Endothelial cell of umbilical vein (primary cell): Measurements from ENCODE around the gene ARL3. TPM values are rescaled to one million over a fixed set of nuclear protein-coding genes. Genes with fewer than 3 reads are reported as not detected.

Experiments used
- BruUV-seq: library from RNA; stranded (reverse); fragments of 400-500 nt; replicated peaks from 2 replicates; lab custom pipeline; 2021; lab: Mats Ljungman, UMichigan
- CTCF ChIA-PET: fragments of 300-600, 350-600 bp; sonication (Branson Sonifier 250); formaldehyde crosslinking; loops from one replicate; lab custom pipeline; 2021; ENCODE audit warnings: antibody characterized with exemption, inconsistent platforms; lab: Charles Lee
- POLR2A ChIA-PET: fragments of 300-600, 350-600 bp; sonication (Branson Sonifier 250); formaldehyde crosslinking; loops from one replicate; lab custom pipeline; 2021; ENCODE audit warnings: antibody characterized with exemption, inconsistent platforms; lab: Charles Lee
- DNase-seq: peaks from one replicate; pipeline ENCODE4 v3.0.0-alpha.2; 2011; ENCODE audit warnings: low read depth, low spot score
- FAIRE-seq: peaks from 2 replicates; lab custom pipeline; 2011; peaks lifted over from hg19 to GRCh38; lab: Jason Lieb, UNC
- H2AFZ ChIP-seq: 2 replicates; pipeline ENCODE4 v1.6.0; 2012; ENCODE audit warnings: low read depth, low read length, control low read depth, inconsistent platforms
- H3K27ac ChIP-seq: 2 replicates; pipeline ENCODE4 v1.5.1; 2011; ENCODE audit warnings: low read depth, mild to moderate bottlenecking, control low read depth, low read length, moderate library complexity; ENCODE audit not compliant: insufficient read depth
- H3K27me3 ChIP-seq, 2 experiments: 2 replicates each; pipeline versions ENCODE4 v1.6.0 to v1.6.1; 2011; ENCODE audit warnings: low read length in 2 of 2, mixed read lengths in 1 of 2; ENCODE audit not compliant: control insufficient read depth in 2 of 2, insufficient read depth in 2 of 2
- H3K36me3 ChIP-seq, 2 experiments: 2 replicates in 1 of 2; 3 replicates in 1 of 2; pipeline ENCODE4 v1.5.1; 2011; ENCODE audit warnings: low read length in 2 of 2, mild to moderate bottlenecking in 1 of 2, moderate library complexity in 1 of 2; ENCODE audit not compliant: control insufficient read depth in 2 of 2, insufficient read depth in 2 of 2; ENCODE audit errors: extremely low read depth in 1 of 2
- H3K4me1 ChIP-seq: 3 replicates; pipeline ENCODE4 v1.5.1; 2011; ENCODE audit warnings: mild to moderate bottlenecking, low read length; ENCODE audit not compliant: control insufficient read depth, insufficient read depth; ENCODE audit errors: extremely low read depth
- H3K4me2 ChIP-seq: 2 replicates; pipeline ENCODE4 v1.6.1; 2011; ENCODE audit warnings: low read length, control low read depth, mixed read lengths; ENCODE audit not compliant: insufficient read depth
- H3K4me3 ChIP-seq, 3 experiments: fragments of 200-600 bp in 1 of 3; sonication (generic), shearing (Covaris generic) in 1 of 3; replicated peaks in 1 of 3; 2 replicates each; pipeline ENCODE4 v1.5.1; 2011 to 2016; ENCODE audit warnings: control low read depth in 3 of 3, low read length in 3 of 3, mild to moderate bottlenecking in 2 of 3, inconsistent platforms in 1 of 3, low read depth in 1 of 3, moderate library complexity in 1 of 3; ENCODE audit not compliant: insufficient read depth in 1 of 3
- H3K79me2 ChIP-seq: 2 replicates; pipeline ENCODE4 v1.6.0; 2012; ENCODE audit warnings: low read length, inconsistent platforms; ENCODE audit not compliant: control insufficient read depth, insufficient read depth
- H3K9ac ChIP-seq: replicated peaks from 2 replicates; pipeline ENCODE3; 2011; ENCODE audit warnings: low read length, control low read depth; ENCODE audit not compliant: insufficient read depth; ENCODE audit errors: extremely low read depth
- H3K9me1 ChIP-seq: replicated peaks from 3 replicates; pipeline ENCODE4 v1.6.0; 2011; ENCODE audit warnings: mild to moderate bottlenecking, low read length; ENCODE audit not compliant: control insufficient read depth, insufficient read depth; ENCODE audit errors: extremely low read depth
- H3K9me3 ChIP-seq: replicated peaks from 2 replicates; pipeline ENCODE4 v1.5.1; 2012; ENCODE audit warnings: low read length, inconsistent platforms; ENCODE audit not compliant: control insufficient read depth, insufficient read depth
- H4K20me1 ChIP-seq: replicated peaks from 2 replicates; pipeline ENCODE3; 2011; ENCODE audit warnings: mild to moderate bottlenecking, low read length; ENCODE audit not compliant: control insufficient read depth, insufficient read depth; ENCODE audit errors: extremely low read depth
- EZH2 ChIP-seq: IDR thresholded peaks from 2 replicates; pipeline ENCODE4 v1.6.1; 2012; ENCODE audit warnings: borderline replicate concordance, low read depth, mild to moderate bottlenecking, moderate library complexity, low read length, inconsistent platforms; ENCODE audit not compliant: severe bottlenecking
- FOS ChIP-seq: IDR thresholded peaks from 2 replicates; pipeline ENCODE4 v1.6.1; 2011; ENCODE audit warnings: mild to moderate bottlenecking, low read length, moderate library complexity, borderline replicate concordance; ENCODE audit not compliant: insufficient read depth
- GATA2 ChIP-seq: IDR thresholded peaks from 2 replicates; pipeline ENCODE4 v1.7.0; 2011; ENCODE audit warnings: low read depth, mild to moderate bottlenecking, moderate library complexity, mixed read lengths, low read length; ENCODE audit not compliant: insufficient read length, insufficient read depth
- JUN ChIP-seq: IDR thresholded peaks from 2 replicates; pipeline ENCODE4 v1.6.1; 2011; ENCODE audit warnings: borderline replicate concordance, low read depth; ENCODE audit not compliant: insufficient read length, insufficient read depth
- MAX ChIP-seq: IDR thresholded peaks from 2 replicates; pipeline ENCODE4 v1.6.1; 2011; ENCODE audit not compliant: insufficient read depth, insufficient read length
- MYC ChIP-seq: IDR thresholded peaks from one replicate; pipeline ENCODE4 v1.6.1; 2011; ENCODE audit warnings: mild to moderate bottlenecking, low read depth, low read length
- POLR2A ChIP-seq: IDR thresholded peaks from 2 replicates; pipeline ENCODE4 v1.6.1; 2012; ENCODE audit warnings: low read depth, mild to moderate bottlenecking, control low read depth, low read length
- POLR2AphosphoS5 ChIP-seq: IDR thresholded peaks from 2 replicates; pipeline ENCODE4 v1.6.1; 2012; ENCODE audit warnings: low read depth, mild to moderate bottlenecking, control low read depth, low read length, moderate library complexity; ENCODE audit not compliant: insufficient read depth
- dilution Hi-C: fragments of 300-500 bp; cut with MboI; formaldehyde crosslinking; loops from one replicate; pipeline ENCODE4 v1.15.0; 2019; ENCODE audit warnings: low sequenced_read_pairs; ENCODE audit not compliant: extremely low pct_ligation_motif_present
- intact Hi-C: fragments of 100-400 bp; cut with micrococcal nuclease; formaldehyde crosslinking; loops from one replicate; pipeline ENCODE4 v1.10.0; 2022
- polyA plus RNA-seq, 4 experiments: library from polyadenylated mRNA; depleted of rRNA in 3 of 4; stranded (reverse) in 3 of 4; unstranded in 1 of 4; fragments of >200 nt; gene quantifications; 2 replicates each; pipeline versions ENCODE4 v1.2.1 to v1.2.3, GENCODE V29; 2011 to 2012; ENCODE audit warnings: missing spikeins in 1 of 4
- total RNA-seq: library from RNA; stranded (reverse); gene quantifications from 2 replicates; pipeline ENCODE4 v1.2.3, GENCODE V29; 2021
- TF ChIP-seq, protein P1 (sequence below), 2 donors: IDR thresholded peaks; 1 replicate in 1 of 2; 2 replicates in 1 of 2; pipeline ENCODE4 v1.5.1; 2011; ENCODE audit warnings: low read length in 2 of 2, mild to moderate bottlenecking in 2 of 2, moderate library complexity in 2 of 2, control low read depth in 1 of 2, inconsistent platforms in 1 of 2, low read depth in 1 of 2; ENCODE audit not compliant: insufficient read depth in 1 of 2; ENCODE audit errors: extremely low read depth in 1 of 2

The ARL3 gene
- total and polyA plus RNA-seq, 2 donors (not counting 3 experiments of a cell fraction or from before 2014, with no cell fraction given), result 6.6 to 11.0 TPM

- peak overlapping the region; percentile 79 for H3K27ac ChIP-seq
- peak overlapping the region; percentile 56 to 68 (median 62) for H3K4me3 ChIP-seq
- no peak overlapping the region for H2AFZ ChIP-seq
- peak overlapping the region; percentile 88 for H3K9ac ChIP-seq
- peak; percentile 85 for DNase-seq
- H3K27me3 ChIP-seq, result no peaks in the 10 kb centered on the region
- peak; percentile 19 for TF ChIP-seq POLR2AphosphoS5
- peak; percentile 10 for TF ChIP-seq FOS
- TF ChIP-seq GATA2, result no peak
- intact Hi-C loops (loop anchor here (5.0 kb wide), 1 partner anchor 223 kb away; the partner anchor contains the start of gene FBXL15), dilution Hi-C loops (no loop called here)
- no peaks in the 10 kb centered on the region for H4K20me1 ChIP-seq
- ChIA-PET CTCF (interaction anchor here (0.6 to 6.9 kb wide), 19 partner anchors 10 to 142 kb away, joined by 3 to 110 read pairs (median 8); partner anchors contain the start of genes ACTR1A and SUFU), POLR2A (interaction anchor here (0.6 to 2.6 kb wide), 4 partner anchors 42 to 143 kb away, joined by 4 to 8 read pairs (median 6); partner anchors contain the start of gene ACTR1A)
- no TSS peak for BruUV-seq
- H3K9me3 ChIP-seq, result no peaks in the 10 kb centered on the region
- peak overlapping the region; percentile 61 for H3K4me2 ChIP-seq
- peaks cover 0 to 3% of the 10 kb centered on the region in 2 experiments for H3K36me3 ChIP-seq
- no peak for FAIRE-seq
- peaks cover 43% of the 10 kb centered on the region for H3K4me1 ChIP-seq
- H3K79me2 ChIP-seq, result peaks cover 64% of the 10 kb centered on the region
- H3K9me1 ChIP-seq, result no peaks in the 10 kb centered on the region
These were observed 68.8 kb downstream of the ARL3 start for GRCh38 chr10:102645388-102645740.

GRCh38 chr10:102644646-102645387 lies 69.4 kb downstream of the ARL3 start:
- Histone ChIP-seq H3K9me3 (no peaks in the 10 kb centered on the region), H3K4me1 (peaks cover 39% of the 10 kb centered on the region), H3K9me1 (no peaks in the 10 kb centered on the region), H3K9ac (peak overlapping the region; percentile 88), H3K4me3 (peak overlapping the region; percentile 56 to 68 (median 62)), H3K27ac (peak overlapping the region; percentile 79), H3K27me3 (no peaks in the 10 kb centered on the region), H3K36me3 (peaks cover 0 to 3% of the 10 kb centered on the region in 2 experiments), H2AFZ (no peak overlapping the region), H3K79me2 (peaks cover 59% of the 10 kb centered on the region), H3K4me2 (peak overlapping the region; percentile 61), H4K20me1 (no peaks in the 10 kb centered on the region)
- intact Hi-C loops, result loop anchor here (5.0 kb wide), 1 partner anchor 223 kb away; the partner anchor contains the start of gene FBXL15
- ChIA-PET POLR2A (interaction anchor here (0.6 to 2.6 kb wide), 5 partner anchors 17 to 142 kb away, joined by 4 to 8 read pairs (median 4); partner anchors contain the start of gene ACTR1A), CTCF (interaction anchor here (0.6 to 6.9 kb wide), 22 partner anchors 9 to 241 kb away, joined by 3 to 110 read pairs (median 4); partner anchors contain the start of genes ACTR1A and SUFU)
- TF ChIP-seq FOS (no peak), MYC (peak; percentile 62), POLR2AphosphoS5 (peak; percentile 42), POLR2A (no peak), GATA2 (no peak), JUN (no peak), MAX (peak; percentile 75), EZH2 (no peak)
- TF ChIP-seq, protein P1, sequence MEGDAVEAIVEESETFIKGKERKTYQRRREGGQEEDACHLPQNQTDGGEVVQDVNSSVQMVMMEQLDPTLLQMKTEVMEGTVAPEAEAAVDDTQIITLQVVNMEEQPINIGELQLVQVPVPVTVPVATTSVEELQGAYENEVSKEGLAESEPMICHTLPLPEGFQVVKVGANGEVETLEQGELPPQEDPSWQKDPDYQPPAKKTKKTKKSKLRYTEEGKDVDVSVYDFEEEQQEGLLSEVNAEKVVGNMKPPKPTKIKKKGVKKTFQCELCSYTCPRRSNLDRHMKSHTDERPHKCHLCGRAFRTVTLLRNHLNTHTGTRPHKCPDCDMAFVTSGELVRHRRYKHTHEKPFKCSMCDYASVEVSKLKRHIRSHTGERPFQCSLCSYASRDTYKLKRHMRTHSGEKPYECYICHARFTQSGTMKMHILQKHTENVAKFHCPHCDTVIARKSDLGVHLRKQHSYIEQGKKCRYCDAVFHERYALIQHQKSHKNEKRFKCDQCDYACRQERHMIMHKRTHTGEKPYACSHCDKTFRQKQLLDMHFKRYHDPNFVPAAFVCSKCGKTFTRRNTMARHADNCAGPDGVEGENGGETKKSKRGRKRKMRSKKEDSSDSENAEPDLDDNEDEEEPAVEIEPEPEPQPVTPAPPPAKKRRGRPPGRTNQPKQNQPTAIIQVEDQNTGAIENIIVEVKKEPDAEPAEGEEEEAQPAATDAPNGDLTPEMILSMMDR (IDR thresholded peaks at IDR 0.05; ENCODE audit: extremely low read depth in 1 of 2, insufficient read depth in 1 of 2, low read depth in 1 of 2, low read length in 2 of 2), result peak; percentile 67 to 83
- FAIRE-seq, result peak; percentile 15
- BruUV-seq, result no TSS peak
- DNase-seq, result peak; percentile 85
- dilution Hi-C loops, result no loop called here
